ENCODE measurements around the gene ARHGAP27.

- no peak for TF ChIP-seq POLR2A (IDR thresholded peaks at IDR 0.05; ENCODE audit: low read depth, low read length)
- peak; percentile 86 for TF ChIP-seq CTCF (conservative IDR thresholded peaks at IDR 0.05; ENCODE audit: low read depth, low read length)
- TF ChIP-seq CEBPB (IDR thresholded peaks at IDR 0.05; ENCODE audit: low read depth, low read length): no peak
- peak; percentile 75 for TF ChIP-seq RAD21 (IDR thresholded peaks at IDR 0.05; ENCODE audit: low read length)
- TF ChIP-seq USF2 (IDR thresholded peaks at IDR 0.05; ENCODE audit: low read depth, low read length): no peak
- peak; percentile 83 for TF ChIP-seq MAZ (IDR thresholded peaks at IDR 0.05; ENCODE audit: borderline replicate concordance, low read depth, low read length)
- no peak for TF ChIP-seq FOS (IDR thresholded peaks at IDR 0.05; ENCODE audit: low read depth, low read length)
- no peak for TF ChIP-seq RFX5 (IDR thresholded peaks at IDR 0.05; ENCODE audit: low read depth, low read length)
- TF ChIP-seq RCOR1 (IDR thresholded peaks at IDR 0.05; ENCODE audit: insufficient replicate concordance, low read length): no peak
- TF ChIP-seq CHD1 (IDR thresholded peaks at IDR 0.05; ENCODE audit: low read depth, low read length): no peak
- TF ChIP-seq BHLHE40 (IDR thresholded peaks at IDR 0.05; ENCODE audit: low read depth, low read length): no peak
Observed at GRCh38 chr17:45428050-45428617, 4.5 kb downstream of the ARHGAP27 start.

Data from IMR-90 (cell line).